Mesenchymal stem cell (in vitro differentiated cells and primary cell): Measurements from ENCODE around the gene CCR9.

ENCODE experiments used
- DNase-seq: peaks from one replicate; pipeline ENCODE4 v3.0.0-alpha.2; 2013
- H2AFZ ChIP-seq: one replicate; pipeline ENCODE4 v1.6.1; 2013; ENCODE audit warnings: low read depth, mild to moderate bottlenecking, control low read depth, inconsistent platforms, low read length, moderate library complexity
- H2AK5ac ChIP-seq: 2 replicates; pipeline ENCODE4 v1.6.1; 2013; ENCODE audit warnings: low read length, moderate library complexity, mild to moderate bottlenecking, inconsistent platforms; ENCODE audit not compliant: severe bottlenecking
- H2BK120ac ChIP-seq: one replicate; pipeline ENCODE4 v1.6.1; 2013; ENCODE audit warnings: low read depth, mild to moderate bottlenecking, inconsistent platforms, low read length, moderate library complexity
- H2BK12ac ChIP-seq, 2 experiments: one replicate each; pipeline ENCODE4 v1.6.1; 2013; ENCODE audit warnings: inconsistent platforms in 2 of 2, low read length in 2 of 2, mild to moderate bottlenecking in 2 of 2, moderate library complexity in 2 of 2, control low read depth in 1 of 2
- H2BK15ac ChIP-seq: one replicate; pipeline ENCODE4 v1.6.1; 2013; ENCODE audit warnings: mild to moderate bottlenecking, low read depth, inconsistent platforms; ENCODE audit not compliant: poor library complexity, severe bottlenecking
- H2BK5ac ChIP-seq: 2 replicates; pipeline ENCODE4 v1.6.1; 2013; ENCODE audit warnings: low read depth, mild to moderate bottlenecking, low read length, control low read depth, inconsistent platforms; ENCODE audit not compliant: poor library complexity, severe bottlenecking
- H3K14ac ChIP-seq, 2 experiments: one replicate each; pipeline ENCODE4 v1.6.1; 2013; ENCODE audit warnings: inconsistent platforms in 2 of 2, low read length in 2 of 2, control low read depth in 1 of 2, mild to moderate bottlenecking in 1 of 2, moderate library complexity in 1 of 2
- H3K18ac ChIP-seq, 2 experiments: one replicate each; pipeline ENCODE4 v1.6.1; 2013; ENCODE audit warnings: inconsistent platforms in 2 of 2, low read length in 2 of 2, control low read depth in 1 of 2, low read depth in 1 of 2, mild to moderate bottlenecking in 1 of 2
- H3K23ac ChIP-seq, 2 experiments: one replicate each; pipeline ENCODE4 v1.6.1; 2013; ENCODE audit warnings: inconsistent platforms in 2 of 2, low read length in 2 of 2, mild to moderate bottlenecking in 2 of 2, moderate library complexity in 2 of 2, control low read depth in 1 of 2
- H3K27ac ChIP-seq: 2 replicates; pipeline ENCODE4 v1.5.1; 2013; ENCODE audit warnings: mild to moderate bottlenecking, moderate library complexity, low read length, control low read depth, inconsistent platforms; ENCODE audit not compliant: poor library complexity, severe bottlenecking
- H3K27me3 ChIP-seq, 2 experiments: 2 replicates each; pipeline versions ENCODE4 v1.6.1 to v1.7.0; 2013; ENCODE audit warnings: low read length in 2 of 2, mild to moderate bottlenecking in 2 of 2, moderate library complexity in 2 of 2, control low read depth in 1 of 2, inconsistent platforms in 1 of 2; ENCODE audit not compliant: control insufficient read depth in 1 of 2, insufficient read depth in 1 of 2
- H3K36me3 ChIP-seq, 2 experiments: 2 replicates each; pipeline versions ENCODE4 v1.6.1 to v1.7.0; 2013; ENCODE audit warnings: low read length in 2 of 2, control low read depth in 1 of 2, inconsistent platforms in 1 of 2, low read depth in 1 of 2, mild to moderate bottlenecking in 1 of 2; ENCODE audit not compliant: insufficient read depth in 2 of 2, control insufficient read depth in 1 of 2
- H3K4ac ChIP-seq, 2 experiments: one replicate each; pipeline ENCODE4 v1.6.1; 2013; ENCODE audit warnings: inconsistent platforms in 2 of 2, low read length in 2 of 2, mild to moderate bottlenecking in 2 of 2, moderate library complexity in 2 of 2, control low read depth in 1 of 2, low read depth in 1 of 2
- H3K4me1 ChIP-seq: 2 replicates; pipeline ENCODE4 v1.6.1; 2013; ENCODE audit warnings: low read depth, low read length, control low read depth; ENCODE audit not compliant: control insufficient read depth, insufficient read depth
- H3K4me2 ChIP-seq: 2 replicates; pipeline ENCODE4 v1.6.1; 2013; ENCODE audit warnings: low read length, mild to moderate bottlenecking, inconsistent platforms; ENCODE audit not compliant: poor library complexity, severe bottlenecking
- H3K4me3 ChIP-seq, 2 experiments: 2 replicates each; pipeline versions ENCODE4 v1.5.1 to v1.7.0; 2013; ENCODE audit warnings: low read length in 2 of 2, mild to moderate bottlenecking in 2 of 2, control low read depth in 1 of 2, low read depth in 1 of 2; ENCODE audit not compliant: insufficient read depth in 1 of 2
- H3K79me1 ChIP-seq: replicated peaks from 2 replicates; pipeline ENCODE4 v1.6.1; 2013; ENCODE audit warnings: mild to moderate bottlenecking, control low read depth, low read length, inconsistent platforms; ENCODE audit not compliant: poor library complexity, severe bottlenecking
- H3K9ac ChIP-seq: 2 replicates; pipeline ENCODE4 v1.7.0; 2013; ENCODE audit warnings: mild to moderate bottlenecking, low read length, moderate library complexity
- H3K9me3 ChIP-seq: 2 replicates; pipeline ENCODE4 v1.7.0; 2013; ENCODE audit warnings: mild to moderate bottlenecking, low read length; ENCODE audit not compliant: control insufficient read depth
- H4K8ac ChIP-seq: one replicate; pipeline ENCODE4 v1.6.1; 2013; ENCODE audit warnings: inconsistent platforms, mild to moderate bottlenecking, low read length, moderate library complexity
- H4K91ac ChIP-seq: one replicate; pipeline ENCODE4 v1.6.1; 2013; ENCODE audit warnings: mild to moderate bottlenecking, low read length, inconsistent platforms
- WGBS: methylation state at CpG from one replicate; pipeline ENCODE4 v1.1.7; 2013; ENCODE audit warnings: mixed read lengths; 5-methylcytosine and 5-hydroxymethylcytosine counted together

Gene CCR9

GRCh38 chr3:45887285-45887684 is 942 bp downstream of the CCR9 start:
- Histone ChIP-seq H4K8ac (no peak overlapping the region), H3K4ac (no peak overlapping the region), H3K23ac (no peak overlapping the region), H3K79me1 (no peaks in the 10 kb centered on the region), H3K4me1 (no peaks in the 10 kb centered on the region), H3K27me3 (peaks cover 15 to 22% of the 10 kb centered on the region in 2 experiments), H4K91ac (no peak overlapping the region), H3K36me3 (no peaks in the 10 kb centered on the region), H3K4me2 (no peak overlapping the region), H2BK120ac (no peak overlapping the region), H3K9me3 (no peaks in the 10 kb centered on the region), H3K9ac (no peak overlapping the region), H3K4me3 (no peak overlapping the region), H3K27ac (no peak overlapping the region), H2AK5ac (no peak overlapping the region), H3K14ac (no peak overlapping the region), H3K18ac (no peak overlapping the region), H2BK12ac (no peak overlapping the region), H2BK5ac (no peak overlapping the region), H2BK15ac (no peak overlapping the region), H2AFZ (no peak overlapping the region)
- no peak for DNase-seq
- WGBS: 93% methylated on average over 4 of the region's 4 CpGs

- H2BK12ac ChIP-seq: no peak overlapping the region
- no peak for DNase-seq
- no peaks in the 10 kb centered on the region for H3K4me1 ChIP-seq
- H3K9me3 ChIP-seq: no peaks in the 10 kb centered on the region
- no peak overlapping the region for H3K23ac ChIP-seq
- no peak overlapping the region for H3K4me2 ChIP-seq
- H3K14ac ChIP-seq: no peak overlapping the region
- H3K27ac ChIP-seq: no peak overlapping the region
- no peak overlapping the region for H2AFZ ChIP-seq
- H2BK15ac ChIP-seq: no peak overlapping the region
- no peak overlapping the region for H3K18ac ChIP-seq
- H3K27me3 ChIP-seq: peaks cover 15 to 22% of the 10 kb centered on the region in 2 experiments
- H2AK5ac ChIP-seq: no peak overlapping the region
- no peaks in the 10 kb centered on the region for H3K79me1 ChIP-seq
- H4K91ac ChIP-seq: no peak overlapping the region
- WGBS: 79% methylated on average over 6 of the region's 7 CpGs
- no peak overlapping the region for H2BK120ac ChIP-seq
- H3K4me3 ChIP-seq: no peak overlapping the region
- no peak overlapping the region for H4K8ac ChIP-seq
- H3K4ac ChIP-seq: no peak overlapping the region
- no peak overlapping the region for H3K9ac ChIP-seq
- no peaks in the 10 kb centered on the region for H3K36me3 ChIP-seq
- no peak overlapping the region for H2BK5ac ChIP-seq
Observed at GRCh38 chr3:45887759-45888511, 1.6 kb downstream of the CCR9 start.

- H3K4me2 ChIP-seq: no peak overlapping the region
- H3K9me3 ChIP-seq: no peaks in the 10 kb centered on the region
- H3K23ac ChIP-seq: no peak overlapping the region
- no peak overlapping the region for H2BK12ac ChIP-seq
- H2BK5ac ChIP-seq: no peak overlapping the region
- WGBS: 100% methylated on average over 2 of the region's 4 CpGs
- H3K18ac ChIP-seq: no peak overlapping the region
- no peak overlapping the region for H4K8ac ChIP-seq
- no peaks in the 10 kb centered on the region for H3K79me1 ChIP-seq
- peaks cover 12 to 13% of the 10 kb centered on the region in 2 experiments for H3K27me3 ChIP-seq
- DNase-seq: no peak
- H2BK15ac ChIP-seq: no peak overlapping the region
- no peak overlapping the region for H2AFZ ChIP-seq
- no peak overlapping the region for H3K27ac ChIP-seq
- no peak overlapping the region for H3K9ac ChIP-seq
- no peak overlapping the region for H3K4ac ChIP-seq
- H3K36me3 ChIP-seq: no peaks in the 10 kb centered on the region
- H2AK5ac ChIP-seq: no peak overlapping the region
- H3K14ac ChIP-seq: no peak overlapping the region
- no peak overlapping the region for H4K91ac ChIP-seq
- no peak overlapping the region for H3K4me3 ChIP-seq
- H2BK120ac ChIP-seq: no peak overlapping the region
- H3K4me1 ChIP-seq: no peaks in the 10 kb centered on the region
Observed at GRCh38 chr3:45889337-45889736, 3.0 kb downstream of the CCR9 start.

- Histone ChIP-seq H3K9ac (no peak overlapping the region), H3K79me1 (no peaks in the 10 kb centered on the region), H3K36me3 (no peaks in the 10 kb centered on the region), H3K23ac (no peak overlapping the region), H3K18ac (no peak overlapping the region), H3K4ac (no peak overlapping the region), H2AFZ (no peak overlapping the region), H2BK12ac (no peak overlapping the region), H2BK15ac (no peak overlapping the region), H3K4me3 (no peak overlapping the region), H2AK5ac (no peak overlapping the region), H3K14ac (no peak overlapping the region), H3K27me3 (peaks cover 2 to 11% of the 10 kb centered on the region in 2 experiments), H3K4me1 (no peaks in the 10 kb centered on the region), H2BK120ac (no peak overlapping the region), H3K9me3 (no peaks in the 10 kb centered on the region), H3K27ac (no peak overlapping the region), H4K8ac (no peak overlapping the region), H2BK5ac (no peak overlapping the region), H4K91ac (no peak overlapping the region), H3K4me2 (no peak overlapping the region)
- 17% methylated on average over 1 of the region's 3 CpGs for WGBS
- no peak for DNase-seq
Observed at GRCh38 chr3:45890405-45890804, 4.1 kb downstream of the CCR9 start.
